PC-9 (cell line): Measurements from ENCODE around the gene KCTD12.

Experiments used
- EZH2 ChIP-seq: fragments of 200-600 bp; sonication (generic); IDR thresholded peaks from 2 replicates; pipeline ENCODE4 v1.8.0; 2017; ENCODE audit warnings: antibody characterized with exemption, low read depth
- TF ChIP-seq, protein P1 (sequence below): fragments of 200-600 bp; sonication (generic); conservative IDR thresholded peaks from 2 replicates; pipeline ENCODE4 v1.6.1; 2017; ENCODE audit warnings: mixed run types, antibody characterized with exemption, mild to moderate bottlenecking, moderate library complexity

DNA sequence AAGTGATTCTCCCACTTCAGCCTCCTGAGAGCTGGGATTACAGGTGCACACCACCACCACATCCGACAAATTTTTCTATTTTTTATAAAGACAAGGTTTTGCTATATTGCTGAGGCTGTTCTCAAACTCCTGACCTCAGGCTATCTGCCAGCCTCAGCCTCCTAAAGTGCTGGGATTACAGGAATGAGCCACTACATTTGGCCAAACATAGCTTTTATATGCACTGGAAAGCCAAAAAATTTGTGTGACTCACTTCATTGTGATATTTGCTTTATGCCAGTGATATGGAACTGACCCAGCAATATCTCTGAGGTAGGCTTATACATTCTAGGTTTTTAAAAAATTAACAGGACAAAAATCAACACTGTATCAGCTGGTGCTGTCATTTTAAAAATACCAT, 35.3 kb upstream of the KCTD12 start:
- TF ChIP-seq, protein P1, sequence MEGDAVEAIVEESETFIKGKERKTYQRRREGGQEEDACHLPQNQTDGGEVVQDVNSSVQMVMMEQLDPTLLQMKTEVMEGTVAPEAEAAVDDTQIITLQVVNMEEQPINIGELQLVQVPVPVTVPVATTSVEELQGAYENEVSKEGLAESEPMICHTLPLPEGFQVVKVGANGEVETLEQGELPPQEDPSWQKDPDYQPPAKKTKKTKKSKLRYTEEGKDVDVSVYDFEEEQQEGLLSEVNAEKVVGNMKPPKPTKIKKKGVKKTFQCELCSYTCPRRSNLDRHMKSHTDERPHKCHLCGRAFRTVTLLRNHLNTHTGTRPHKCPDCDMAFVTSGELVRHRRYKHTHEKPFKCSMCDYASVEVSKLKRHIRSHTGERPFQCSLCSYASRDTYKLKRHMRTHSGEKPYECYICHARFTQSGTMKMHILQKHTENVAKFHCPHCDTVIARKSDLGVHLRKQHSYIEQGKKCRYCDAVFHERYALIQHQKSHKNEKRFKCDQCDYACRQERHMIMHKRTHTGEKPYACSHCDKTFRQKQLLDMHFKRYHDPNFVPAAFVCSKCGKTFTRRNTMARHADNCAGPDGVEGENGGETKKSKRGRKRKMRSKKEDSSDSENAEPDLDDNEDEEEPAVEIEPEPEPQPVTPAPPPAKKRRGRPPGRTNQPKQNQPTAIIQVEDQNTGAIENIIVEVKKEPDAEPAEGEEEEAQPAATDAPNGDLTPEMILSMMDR: no peak
- TF ChIP-seq EZH2: no peak
